HG03342 (cell line): ENCODE data around the gene DOK7.

ENCODE experiments used
- ATAC-seq: cut with Tn5 transposase; IDR thresholded peaks from one replicate; pipeline ENCODE4 v1.9.1; 2021; ENCODE audit warnings: mild to moderate bottlenecking, moderate library complexity; ENCODE audit not compliant: unreplicated experiment

Gene DOK7

GRCh38 chr4:3518511-3518880, 55.4 kb downstream of the DOK7 start:
- ATAC-seq: no peak

- no peak for ATAC-seq
Observed at GRCh38 chr4:3518941-3519340, 55.8 kb downstream of the DOK7 start.

GRCh38 chr4:3519468-3520264, 56.6 kb downstream of the DOK7 start:
- no peak for ATAC-seq

- ATAC-seq: no peak
Observed at GRCh38 chr4:3520276-3520675, 57.2 kb downstream of the DOK7 start.

- no peak for ATAC-seq
Observed at GRCh38 chr4:3520796-3521600, 57.9 kb downstream of the DOK7 start.

GRCh38 chr4:3521621-3522325, 58.7 kb downstream of the DOK7 start:
- no peak for ATAC-seq

GRCh38 chr4:3522326-3522640, 59.2 kb downstream of the DOK7 start:
- no peak for ATAC-seq

- ATAC-seq: no peak
Observed at GRCh38 chr4:3522651-3523050, 59.5 kb downstream of the DOK7 start.

- no peak for ATAC-seq
Observed at GRCh38 chr4:3523146-3523627, 60.1 kb downstream of the DOK7 start.

GRCh38 chr4:3523628-3524221, 60.6 kb downstream of the DOK7 start:
- no peak for ATAC-seq

- no peak for ATAC-seq
Observed at GRCh38 chr4:3524349-3524748, 61.2 kb downstream of the DOK7 start.

- ATAC-seq: no peak
Observed at GRCh38 chr4:3524920-3525319, 61.8 kb downstream of the DOK7 start.

GRCh38 chr4:3525532-3526430, 62.7 kb downstream of the DOK7 start:
- ATAC-seq: no peak

- no peak for ATAC-seq
Observed at GRCh38 chr4:3526456-3526855, 63.4 kb downstream of the DOK7 start.

- no peak for ATAC-seq
Observed at GRCh38 chr4:3527101-3527913, 64.2 kb downstream of the DOK7 start.

- ATAC-seq: no peak
Observed at GRCh38 chr4:3527914-3528876, 65.1 kb downstream of the DOK7 start.

GRCh38 chr4:3529363-3529762, 66.3 kb downstream of the DOK7 start:
- no peak for ATAC-seq

- ATAC-seq: no peak
Observed at GRCh38 chr4:3530051-3530450, 66.9 kb downstream of the DOK7 start.
